VCaP (cell line): ENCODE data around the gene GDI1.

Experiments
- H3K27ac ChIP-seq: fragments of 450-650 bp; 2 replicates; pipeline ENCODE4 v1.5.1; 2017
- TF ChIP-seq, protein P1 (sequence below): fragments of 450-650 bp; conservative IDR thresholded peaks from 2 replicates; pipeline ENCODE4 v1.5.1; 2017; ENCODE audit warnings: mild to moderate bottlenecking, moderate library complexity

Gene GDI1

DNA sequence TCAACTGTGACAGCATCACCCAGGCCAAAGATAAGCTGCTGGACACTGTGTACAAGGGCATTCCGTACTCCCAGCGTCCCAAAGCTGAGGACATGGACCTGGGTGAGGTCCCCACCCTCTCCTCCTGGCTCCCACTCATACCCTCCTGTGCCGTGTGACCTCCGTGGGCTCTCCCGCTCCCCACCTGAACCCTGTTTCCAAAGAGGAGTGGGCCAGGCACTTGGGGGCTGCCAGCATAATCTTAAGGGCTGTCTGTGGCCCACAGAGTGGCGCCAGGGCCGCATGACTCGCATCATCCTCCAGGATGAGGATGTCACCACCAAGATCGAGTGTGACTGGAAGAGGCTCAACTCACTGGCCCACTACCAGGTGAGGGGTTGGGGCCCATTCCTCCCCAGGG, 32.2 kb downstream of the GDI1 start:
- no peak overlapping the region for H3K27ac ChIP-seq
- TF ChIP-seq, protein P1, sequence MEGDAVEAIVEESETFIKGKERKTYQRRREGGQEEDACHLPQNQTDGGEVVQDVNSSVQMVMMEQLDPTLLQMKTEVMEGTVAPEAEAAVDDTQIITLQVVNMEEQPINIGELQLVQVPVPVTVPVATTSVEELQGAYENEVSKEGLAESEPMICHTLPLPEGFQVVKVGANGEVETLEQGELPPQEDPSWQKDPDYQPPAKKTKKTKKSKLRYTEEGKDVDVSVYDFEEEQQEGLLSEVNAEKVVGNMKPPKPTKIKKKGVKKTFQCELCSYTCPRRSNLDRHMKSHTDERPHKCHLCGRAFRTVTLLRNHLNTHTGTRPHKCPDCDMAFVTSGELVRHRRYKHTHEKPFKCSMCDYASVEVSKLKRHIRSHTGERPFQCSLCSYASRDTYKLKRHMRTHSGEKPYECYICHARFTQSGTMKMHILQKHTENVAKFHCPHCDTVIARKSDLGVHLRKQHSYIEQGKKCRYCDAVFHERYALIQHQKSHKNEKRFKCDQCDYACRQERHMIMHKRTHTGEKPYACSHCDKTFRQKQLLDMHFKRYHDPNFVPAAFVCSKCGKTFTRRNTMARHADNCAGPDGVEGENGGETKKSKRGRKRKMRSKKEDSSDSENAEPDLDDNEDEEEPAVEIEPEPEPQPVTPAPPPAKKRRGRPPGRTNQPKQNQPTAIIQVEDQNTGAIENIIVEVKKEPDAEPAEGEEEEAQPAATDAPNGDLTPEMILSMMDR: no peak

DNA sequence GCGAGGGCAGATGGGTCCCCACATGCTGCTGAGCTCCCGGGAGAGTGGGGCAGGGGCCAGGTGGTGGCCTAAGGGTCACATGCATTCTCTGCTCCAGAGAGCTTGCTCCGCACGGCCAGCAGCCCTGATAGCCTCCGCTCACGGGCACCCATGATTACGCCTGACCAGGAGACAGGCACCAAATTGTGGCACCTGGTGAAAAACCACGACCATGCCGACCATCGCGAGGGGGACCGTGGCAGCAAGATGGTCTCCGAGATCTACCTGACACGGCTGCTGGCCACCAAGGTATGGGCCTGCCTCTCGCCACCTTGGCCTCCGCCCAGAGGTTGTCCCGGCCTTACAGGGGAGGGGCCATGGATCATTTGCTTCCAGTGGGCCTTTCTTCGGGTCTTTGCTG, 32.9 kb downstream of the GDI1 start:
- no peak overlapping the region for H3K27ac ChIP-seq
- TF ChIP-seq, protein P1: no peak

- TF ChIP-seq, protein P1: no peak
- H3K27ac ChIP-seq: no peak overlapping the region
Measured at GRCh38 chrX:154470434-154470833, 33.5 kb downstream of the GDI1 start.

- TF ChIP-seq, protein P1: no peak
- H3K27ac ChIP-seq: no peak overlapping the region
Measured at GRCh38 chrX:154470914-154471568, 34.1 kb downstream of the GDI1 start.

DNA sequence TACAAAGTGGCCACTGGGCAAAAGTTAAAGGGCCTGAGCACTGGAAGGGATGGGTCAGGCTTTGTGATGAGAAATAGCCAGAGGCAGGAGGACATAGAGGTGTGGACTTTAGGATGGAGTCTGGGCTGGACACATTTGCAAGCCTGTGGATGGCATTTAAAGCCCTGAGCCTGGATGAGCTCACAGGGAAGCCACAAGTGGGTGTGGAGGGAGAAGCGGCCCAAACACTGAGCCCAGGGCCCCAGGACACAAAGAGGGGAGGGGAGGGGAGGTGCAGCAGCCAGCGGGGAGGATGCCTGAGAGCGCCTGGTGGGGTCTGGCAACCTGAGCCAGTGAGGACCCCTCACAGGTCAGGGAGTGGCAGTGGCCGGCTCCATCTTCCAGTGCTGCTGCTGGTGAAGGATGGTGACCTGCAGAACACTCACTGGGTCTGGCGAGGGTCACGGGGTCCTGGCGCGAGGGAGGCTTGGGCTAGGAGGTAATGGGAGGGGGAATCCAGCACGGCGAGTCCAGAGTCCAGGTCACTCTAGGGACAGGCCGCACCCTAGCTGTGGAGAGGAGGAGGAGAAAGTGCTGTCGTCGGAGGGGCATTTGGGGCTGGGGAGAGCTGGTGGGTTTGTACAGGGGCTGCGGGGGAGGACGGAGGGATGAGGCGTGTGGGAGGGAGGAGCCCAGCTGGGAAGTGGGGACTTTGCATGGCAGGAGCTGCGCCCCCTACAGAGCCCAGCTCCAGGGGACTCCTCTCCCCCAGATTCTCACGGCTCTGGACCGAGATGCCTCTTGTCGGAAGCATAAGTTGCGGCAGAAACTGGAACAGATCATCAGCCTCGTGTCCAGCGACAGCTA, 35.1 kb downstream of the GDI1 start:
- TF ChIP-seq, protein P1: no peak

DNA sequence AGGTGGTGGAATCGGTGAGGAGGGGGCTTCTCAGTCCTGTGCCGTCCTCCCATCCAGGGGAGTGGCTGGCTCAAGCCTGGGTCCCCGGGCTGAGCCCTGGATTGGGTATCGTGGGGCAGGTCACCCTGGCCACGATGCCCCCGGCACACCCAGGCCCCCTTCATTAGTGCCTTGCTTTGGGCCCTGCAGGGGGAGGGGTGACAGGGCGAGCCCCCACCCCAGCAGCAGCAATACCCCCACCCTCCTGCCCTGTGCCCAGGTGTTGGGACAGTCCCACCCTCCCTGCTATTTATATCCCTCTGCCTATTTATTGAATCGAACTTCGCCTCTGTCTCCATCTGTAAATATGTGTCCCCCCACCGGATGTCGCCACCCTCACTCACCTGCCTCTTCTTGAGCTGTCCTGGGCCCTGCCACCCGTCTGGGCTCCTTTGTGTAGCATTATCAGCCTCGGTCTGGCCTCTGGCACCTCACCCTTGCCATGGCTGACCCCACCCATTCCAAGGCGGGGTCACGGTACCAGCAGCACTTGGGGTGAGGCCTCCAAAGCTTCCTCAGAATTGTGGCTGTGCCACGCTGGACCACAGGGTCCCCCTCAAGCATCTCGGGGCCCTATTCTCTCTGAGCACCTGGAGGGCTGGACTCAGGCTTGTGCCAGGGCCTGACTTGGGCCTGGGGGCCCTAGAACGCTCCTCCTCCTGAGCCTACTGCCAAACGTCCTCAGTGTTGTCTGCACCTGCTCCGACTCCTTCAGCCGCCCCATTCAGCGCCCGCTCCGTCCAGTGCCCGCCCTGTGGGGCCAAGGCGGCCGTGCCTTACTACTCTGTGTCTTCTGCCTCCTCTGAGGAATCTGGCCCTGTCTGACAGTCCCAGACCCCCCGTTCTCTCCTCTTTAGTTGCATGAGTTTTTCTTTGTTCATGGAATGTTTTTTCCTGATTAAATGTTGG, 36.0 kb downstream of the GDI1 start:
- TF ChIP-seq, protein P1: no peak
- H3K27ac ChIP-seq: no peak overlapping the region

More for the DNA sequence above, 35.1 kb downstream of the GDI1 start:
- no peak overlapping the region for H3K27ac ChIP-seq

DNA sequence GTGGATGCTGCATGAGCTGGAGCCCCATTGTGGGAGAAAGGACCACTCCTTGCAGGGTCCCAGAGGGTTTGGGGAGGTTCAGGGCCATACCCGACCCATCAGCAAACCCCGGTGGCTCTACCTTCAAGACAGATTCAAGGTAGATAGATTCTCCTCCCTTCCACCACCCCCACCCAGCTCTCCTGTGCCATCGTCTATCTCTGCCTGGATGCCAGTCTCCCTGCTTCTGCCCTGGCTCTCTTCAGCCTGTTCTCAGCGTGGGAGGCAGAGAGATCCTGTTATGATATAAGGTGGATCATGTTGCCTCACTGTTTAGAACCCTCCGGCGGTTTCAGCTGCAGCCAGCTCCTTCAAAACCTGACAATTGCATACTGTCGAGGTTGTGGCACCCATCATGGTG, 36.7 kb downstream of the GDI1 start:
- TF ChIP-seq, protein P1: no peak
- no peak overlapping the region for H3K27ac ChIP-seq
